SK-N-SH (cell line): Measurements from ENCODE around the gene GUK1. TPM values are rescaled to one million over a fixed set of nuclear protein-coding genes. Genes with fewer than 3 reads are reported as not detected.

Experiments
- CTCF ChIA-PET: fragments of 300-600, 350-600 bp; formaldehyde crosslinking; extraction: SDS; loops from one replicate; lab custom pipeline; 2021; lab: Yijun Ruan, JAX
- POLR2A ChIA-PET: fragments of 350-600 bp; sonication (Branson Sonifier 250); formaldehyde crosslinking; extraction: SDS; loops from one replicate; lab custom pipeline; 2020; ENCODE audit warnings: antibody characterized with exemption, inconsistent platforms; lab: Yijun Ruan, JAX
- DNase-seq: peaks from one replicate; pipeline ENCODE4 v3.0.0; 2012
- H2AFZ ChIP-seq: fragments of 200-600 bp; sonication (generic); 2 replicates; pipeline ENCODE4 v1.8.1; 2016; ENCODE audit warnings: antibody characterized with exemption, mild to moderate bottlenecking, low read depth
- H3F3A ChIP-seq: fragments of 200-600 bp; sonication (generic); replicated peaks from 2 replicates; pipeline ENCODE3; 2016; ENCODE audit warnings: antibody characterized with exemption, mild to moderate bottlenecking; ENCODE audit not compliant: insufficient read depth
- H3K27ac ChIP-seq, 2 experiments: fragments of 200-500 bp in 1 of 2; fragments of 200-600 bp in 1 of 2; sonication (Bioruptor generic) in 1 of 2; sonication (generic), shearing (Covaris generic) in 1 of 2; 2 replicates each; pipeline versions ENCODE4 v1.5.1 to v1.6.1; 2014 to 2016; ENCODE audit warnings: low read depth in 2 of 2, inconsistent platforms in 1 of 2, low read length in 1 of 2, mild to moderate bottlenecking in 1 of 2, mixed read lengths in 1 of 2
- H3K27me3 ChIP-seq: fragments of 200-600 bp; sonication (generic), shearing (Covaris generic); 2 replicates; pipeline ENCODE4 v1.6.1; 2016; ENCODE audit warnings: mixed run types; ENCODE audit not compliant: insufficient read depth
- H3K36me3 ChIP-seq, 2 experiments: fragments of 200-500 bp in 1 of 2; fragments of 200-600 bp in 1 of 2; sonication (Bioruptor generic) in 1 of 2; sonication (generic) in 1 of 2; replicated peaks in 1 of 2; 2 replicates each; pipeline versions ENCODE3 to v1.5.1; 2014 to 2016; ENCODE audit warnings: low read length in 1 of 2, mild to moderate bottlenecking in 1 of 2; ENCODE audit not compliant: insufficient read depth in 2 of 2, control insufficient read depth in 1 of 2
- H3K4me1 ChIP-seq, 2 experiments: fragments of 200-500 bp in 1 of 2; fragments of 200-600 bp in 1 of 2; sonication (Bioruptor generic) in 1 of 2; sonication (generic), shearing (Covaris generic) in 1 of 2; 2 replicates each; pipeline versions ENCODE4 v1.5.1 to v1.6.1; 2014 to 2016; ENCODE audit warnings: low read depth in 1 of 2, low read length in 1 of 2, mixed run types in 1 of 2; ENCODE audit not compliant: insufficient read depth in 2 of 2, control insufficient read depth in 1 of 2
- H3K4me2 ChIP-seq: fragments of 200-600 bp; sonication (generic), shearing (Covaris generic); 2 replicates; pipeline ENCODE4 v1.6.1; 2017; ENCODE audit warnings: mixed run types
- H3K4me3 ChIP-seq, 2 experiments: fragments of 200-500 bp in 1 of 2; fragments of 200-600 bp in 1 of 2; sonication (Bioruptor generic) in 1 of 2; sonication (generic), shearing (Covaris generic) in 1 of 2; 2 replicates each; pipeline versions ENCODE4 v1.5.1 to v1.8.1; 2014 to 2016; ENCODE audit warnings: low read depth in 2 of 2, inconsistent platforms in 1 of 2, low read length in 1 of 2, mild to moderate bottlenecking in 1 of 2, mixed read lengths in 1 of 2, moderate library complexity in 1 of 2
- H3K79me2 ChIP-seq: fragments of 200-600 bp; sonication (generic); 2 replicates; pipeline ENCODE4 v1.8.1; 2017; ENCODE audit warnings: mild to moderate bottlenecking; ENCODE audit not compliant: insufficient read depth
- H3K9ac ChIP-seq: fragments of 200-600 bp; sonication (generic); 2 replicates; pipeline ENCODE4 v1.6.1; 2017; ENCODE audit warnings: mixed run types
- H3K9me2 ChIP-seq: fragments of 200-600 bp; sonication (generic); 2 replicates; pipeline ENCODE4 v1.6.1; 2017; ENCODE audit warnings: mixed run types
- H3K9me3 ChIP-seq: fragments of 200-600 bp; sonication (generic); 2 replicates; pipeline ENCODE4 v1.6.1; 2017; ENCODE audit warnings: mixed run types, mild to moderate bottlenecking, moderate library complexity
- H4K20me1 ChIP-seq: fragments of 200-600 bp; sonication (generic); 2 replicates; pipeline ENCODE4 v1.6.1; 2017; ENCODE audit warnings: mild to moderate bottlenecking, mixed run types; ENCODE audit not compliant: insufficient read depth
- CHD2 ChIP-seq: fragments of 150-350 bp; IDR thresholded peaks from 2 replicates; pipeline ENCODE4 v1.6.1; 2018; ENCODE audit warnings: low read length; ENCODE audit not compliant: partially characterized antibody
- CTCF ChIP-seq: fragments of 200-600 bp; sonication (generic); IDR thresholded peaks from 2 replicates; pipeline ENCODE4 v1.6.1; 2017; ENCODE audit warnings: antibody characterized with exemption, mild to moderate bottlenecking, moderate library complexity
- FOXJ3 ChIP-seq: sonication (generic); formaldehyde crosslinking; IDR thresholded peaks from 2 replicates; pipeline ENCODE4 v1.5.1; 2020; ENCODE audit warnings: mild to moderate bottlenecking, missing genetic modification reagents
- FOXM1 ChIP-seq: IDR thresholded peaks from 2 replicates; pipeline ENCODE4 v1.4.0; 2012; ENCODE audit warnings: low read depth, mild to moderate bottlenecking
- GATA2 ChIP-seq: sonication (generic); formaldehyde crosslinking; IDR thresholded peaks from 2 replicates; pipeline ENCODE4 v1.5.0; 2020; ENCODE audit warnings: mild to moderate bottlenecking, missing genetic modification reagents
- IRF3 ChIP-seq: fragments of 150-350 bp; IDR thresholded peaks from 2 replicates; pipeline ENCODE4 v1.6.1; 2016; ENCODE audit warnings: mild to moderate bottlenecking, low read depth, low read length
- MAX ChIP-seq: IDR thresholded peaks from 2 replicates; pipeline ENCODE4 v1.4.0; 2012; ENCODE audit warnings: low read depth
- MEF2A ChIP-seq: IDR thresholded peaks from 2 replicates; pipeline ENCODE4 v1.4.0; 2012; ENCODE audit warnings: low read depth, borderline replicate concordance
- MXI1 ChIP-seq: IDR thresholded peaks from 2 replicates; pipeline ENCODE4 v1.6.1; 2012; ENCODE audit warnings: mild to moderate bottlenecking, low read depth, low read length, improper control_type of control experiment
- NFIC ChIP-seq: IDR thresholded peaks from 2 replicates; pipeline ENCODE4 v1.4.0; 2012; ENCODE audit warnings: borderline replicate concordance
- RAD21 ChIP-seq: IDR thresholded peaks from 2 replicates; pipeline ENCODE4 v1.6.1; 2012; ENCODE audit warnings: mild to moderate bottlenecking, low read length
- RCOR1 ChIP-seq: fragments of 150-350 bp; IDR thresholded peaks from 2 replicates; pipeline ENCODE4 v1.6.1; 2017; ENCODE audit warnings: antibody characterized with exemption, low read length
- RFX5 ChIP-seq: IDR thresholded peaks from 2 replicates; pipeline ENCODE4 v1.6.1; 2012; ENCODE audit warnings: mild to moderate bottlenecking, improper control_type of control experiment, low read length
- SIN3A ChIP-seq: IDR thresholded peaks from 2 replicates; pipeline ENCODE4 v1.6.1; 2012; ENCODE audit warnings: low read depth, mild to moderate bottlenecking, low read length, moderate library complexity, borderline replicate concordance
- SMC3 ChIP-seq: IDR thresholded peaks from 2 replicates; pipeline ENCODE4 v1.6.1; 2012; ENCODE audit warnings: low read depth, low read length, improper control_type of control experiment
- TAF1 ChIP-seq: IDR thresholded peaks from 2 replicates; pipeline ENCODE4 v1.6.1; 2012; ENCODE audit warnings: low read depth, mild to moderate bottlenecking, low read length, moderate library complexity, borderline replicate concordance
- WGBS: methylation state at CpG from one replicate; pipeline ENCODE4 v1.1.6; 2017; ENCODE audit warnings: low lambda C conversion rate; 5-methylcytosine and 5-hydroxymethylcytosine counted together
- polyA plus RNA-seq, 3 experiments: library from polyadenylated mRNA; depleted of rRNA; stranded (reverse); fragments of >200 nt; gene quantifications; 2 replicates each; pipeline ENCODE4 v1.2.3, GENCODE V29; 2012

The GUK1 gene
- polyA plus RNA-seq, 1 of the 3 experiments (the other 2 are of a cell fraction), result 742 TPM

GRCh38 chr1:228106800-228107054 is 33.4 kb upstream of the GUK1 start:
- no peak overlapping the region for H3K4me2 ChIP-seq
- H3K9me3 ChIP-seq, result no peaks in the 10 kb centered on the region
- no peak overlapping the region for H3K4me3 ChIP-seq
- H3K36me3 ChIP-seq, result peaks cover 6 to 23% of the 10 kb centered on the region in 2 experiments
- no peak for DNase-seq
- H3F3A ChIP-seq, result no peaks in the 10 kb centered on the region
- TF ChIP-seq MEF2A (no peak), SIN3A (no peak), RAD21 (no peak), FOXJ3 (no peak)
- POLR2A ChIA-PET, result interaction anchor here (0.6 to 1.3 kb wide), 2 partner anchors 12 to 24 kb away, joined by 3 to 4 read pairs; partner anchors contain the start of gene ARF1
- WGBS, result 90% methylated on average over 8 of the region's 9 CpGs
- no peak overlapping the region for H3K27ac ChIP-seq
- peaks cover 2% of the 10 kb centered on the region for H4K20me1 ChIP-seq
- no peak overlapping the region for H2AFZ ChIP-seq
- H3K27me3 ChIP-seq, result no peaks in the 10 kb centered on the region
- no peak overlapping the region for H3K9ac ChIP-seq
- H3K4me1 ChIP-seq, result peaks cover 8 to 41% of the 10 kb centered on the region in 2 experiments; a peak in 3 of 4 replicates
- CTCF ChIA-PET, result interaction anchor here (1.0 to 5.6 kb wide), 3 partner anchors 24 to 107 kb away, joined by 3 to 31 read pairs (median 3); no protein-coding TSS in a partner anchor
- H3K9me2 ChIP-seq, result no peaks in the 10 kb centered on the region
- peaks cover 32% of the 10 kb centered on the region; the same call in 1 of the 2 replicates for H3K79me2 ChIP-seq

- 90% methylated on average over 2 of the region's 19 CpGs for WGBS
- Histone ChIP-seq H3K9me3 (no peaks in the 10 kb centered on the region), H3K9ac (no peak overlapping the region), H3K27ac (no peak overlapping the region), H3K4me2 (peak overlapping the region; percentile 89; the same call in 1 of the 2 replicates), H3K27me3 (no peaks in the 10 kb centered on the region), H3K4me1 (peaks cover 8 to 35% of the 10 kb centered on the region in 2 experiments; a peak in 3 of 4 replicates), H3K9me2 (no peaks in the 10 kb centered on the region), H3F3A (no peaks in the 10 kb centered on the region), H3K79me2 (peaks cover 27% of the 10 kb centered on the region; the same call in 1 of the 2 replicates), H4K20me1 (no peaks in the 10 kb centered on the region), H3K4me3 (no peak overlapping the region; a peak in 2 of 4 replicates), H3K36me3 (peaks cover 6 to 23% of the 10 kb centered on the region in 2 experiments), H2AFZ (no peak overlapping the region)
- DNase-seq, result no peak
- TF ChIP-seq IRF3, result no peak
- no peak for TF ChIP-seq SMC3
- TF ChIP-seq RFX5, result no peak
- TF ChIP-seq MEF2A, result no peak
- CTCF ChIA-PET, result interaction anchor here (1.1 to 5.6 kb wide), 2 partner anchors 23 to 59 kb away, joined by 3 to 31 read pairs; no protein-coding TSS in a partner anchor
- POLR2A ChIA-PET, result no interaction called here
Observed at GRCh38 chr1:228107636-228108035, 32.4 kb upstream of the GUK1 start.

GRCh38 chr1:228108055-228108690 is 31.9 kb upstream of the GUK1 start:
- Histone ChIP-seq H3K4me2 (peak overlapping the region; percentile 89), H3K4me1 (peaks cover 8 to 35% of the 10 kb centered on the region in 2 experiments; a peak in 3 of 4 replicates), H3K27me3 (no peaks in the 10 kb centered on the region), H3K79me2 (peaks cover 24% of the 10 kb centered on the region; the same call in 1 of the 2 replicates), H3K27ac (no peak overlapping the region), H3K36me3 (peaks cover 6 to 23% of the 10 kb centered on the region in 2 experiments), H3F3A (no peaks in the 10 kb centered on the region), H3K9me3 (no peaks in the 10 kb centered on the region), H3K9me2 (no peaks in the 10 kb centered on the region), H4K20me1 (no peaks in the 10 kb centered on the region), H3K9ac (peak overlapping the region; percentile 93), H2AFZ (no peak overlapping the region), H3K4me3 (peak overlapping the region; percentile 100)
- 55% methylated on average over 10 of the region's 11 CpGs for WGBS
- ChIA-PET POLR2A (no interaction called here), CTCF (interaction anchor here (5.6 kb wide), 1 partner anchor 22 kb away, joined by 31 read pairs; no protein-coding TSS in a partner anchor)
- DNase-seq, result no peak
- TF ChIP-seq GATA2 (CRISPR knock-in tag), result no peak
- no peak for TF ChIP-seq MAX
- no peak for TF ChIP-seq RAD21
- no peak for TF ChIP-seq RCOR1
- no peak for TF ChIP-seq TAF1
- TF ChIP-seq SMC3, result no peak
- TF ChIP-seq CHD2, result no peak
- no peak for TF ChIP-seq NFIC
- TF ChIP-seq CTCF, result no peak
- no peak for TF ChIP-seq MXI1
- no peak for TF ChIP-seq SIN3A
- no peak for TF ChIP-seq FOXM1
